Measurements from ENCODE around the gene PPP1R12A. TPM values are rescaled to one million over a fixed set of nuclear protein-coding genes. Genes with fewer than 3 reads are reported as not detected.
"Not testable (repeated sequence)": the region's sequence is repeated elsewhere in the genome, so short reads cannot be mapped to it uniquely, and the experiment has no call there.

Gene PPP1R12A
- total RNA-seq, 1 donor from 2014 or later: 89.8 TPM

DNA sequence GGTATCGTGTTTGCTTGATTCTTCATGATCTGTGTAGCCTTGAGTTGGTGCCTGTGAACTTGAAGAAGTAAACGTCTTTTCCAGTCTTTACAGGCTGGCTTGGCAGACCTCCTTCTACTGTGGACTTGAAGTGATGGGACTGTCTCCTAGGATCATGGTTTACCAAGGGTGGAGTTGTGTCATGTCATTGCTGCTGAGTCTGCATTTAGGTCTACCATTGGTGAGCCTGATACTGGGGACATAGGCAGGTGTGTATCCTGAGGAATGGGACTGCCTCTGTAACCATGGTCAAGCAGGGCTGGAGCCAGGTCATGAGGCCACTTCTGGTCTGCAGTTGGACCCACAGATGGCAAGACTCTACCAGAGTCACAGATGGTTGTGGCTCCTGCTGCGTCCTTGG, 20.7 kb upstream of the PPP1R12A start:
- no peak overlapping the region for H3K4me3 Mint-ChIP-seq (ENCODE audit: low read depth)

DNA sequence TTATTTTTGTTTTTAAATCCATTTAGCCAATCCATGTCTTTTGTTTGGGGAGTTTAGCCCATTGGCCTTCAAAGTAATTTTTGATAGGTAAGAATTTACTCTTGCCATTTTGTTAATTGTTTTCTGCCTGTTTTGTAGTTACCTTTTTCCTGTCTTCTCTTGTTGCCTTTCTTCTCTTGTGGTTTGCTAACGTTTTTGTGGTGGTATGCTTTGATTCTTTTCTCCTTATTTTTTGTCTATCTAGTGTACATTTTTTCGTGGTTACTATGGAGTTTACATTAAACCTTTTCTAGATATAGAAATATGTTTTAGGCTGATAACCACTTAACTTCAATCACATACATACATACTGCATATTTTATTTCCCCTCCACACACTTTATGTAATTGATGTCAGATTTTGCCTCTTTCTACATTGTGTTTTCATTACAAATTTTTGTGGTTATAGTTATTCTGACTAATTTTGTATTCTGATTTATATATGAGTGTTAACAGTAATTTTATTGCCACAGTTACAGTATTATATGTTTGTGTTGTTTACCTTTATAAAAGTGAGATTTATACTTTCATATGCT, 19.2 kb upstream of the PPP1R12A start:
- DNase-seq (ENCODE audit: low spot score): no peak
- Mint-ChIP-seq H3K4me1 (ENCODE audit: low read depth) (peaks cover 3% of the 10 kb centered on the region), H3K4me3 (ENCODE audit: low read depth) (no peak overlapping the region), H3K36me3 (ENCODE audit: low read depth) (no peaks in the 10 kb centered on the region), H3K27me3 (ENCODE audit: low read depth) (peaks cover 29% of the 10 kb centered on the region), H3K9me3 (peaks cover 7% of the 10 kb centered on the region), H3K27ac (no peak overlapping the region)
- intact Hi-C loops (cut with micrococcal nuclease): no loop called here

More for the DNA sequence above, 20.7 kb upstream of the PPP1R12A start:
- Mint-ChIP-seq H3K4me1 (ENCODE audit: low read depth) (peaks cover 3% of the 10 kb centered on the region), H3K9me3 (peaks cover 7% of the 10 kb centered on the region), H3K36me3 (ENCODE audit: low read depth) (no peaks in the 10 kb centered on the region), H3K27ac (no peak overlapping the region), H3K27me3 (ENCODE audit: low read depth) (peaks cover 29% of the 10 kb centered on the region)
- intact Hi-C loops (cut with micrococcal nuclease): no loop called here
- DNase-seq (ENCODE audit: low spot score): no peak

DNA sequence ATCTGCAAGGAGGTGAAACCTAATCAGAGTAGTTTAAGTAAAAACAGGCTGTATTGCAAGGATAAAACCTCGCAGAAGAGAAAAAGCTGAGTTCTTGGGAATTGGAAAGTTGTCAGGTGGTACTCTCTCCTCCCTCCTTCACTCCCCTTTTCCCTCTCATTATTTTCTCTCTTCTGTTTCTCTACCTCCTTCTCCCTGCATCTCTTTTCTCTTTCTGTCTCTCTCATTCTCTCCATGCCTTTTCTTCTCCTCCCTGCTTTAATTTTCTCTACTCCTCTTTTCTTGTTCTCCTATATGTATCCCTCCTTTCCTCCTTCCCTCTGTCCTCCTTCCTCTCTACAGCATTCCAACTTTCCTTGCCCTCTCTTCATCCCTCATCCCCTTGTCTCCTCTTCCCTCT, 14.2 kb upstream of the PPP1R12A start:
- intact Hi-C loops (cut with micrococcal nuclease): no loop called here
- no peak overlapping the region for H3K27ac Mint-ChIP-seq
- no peak for DNase-seq (ENCODE audit: low spot score)
- no peaks in the 10 kb centered on the region for H3K36me3 Mint-ChIP-seq (ENCODE audit: low read depth)
- no peak overlapping the region for H3K4me3 Mint-ChIP-seq (ENCODE audit: low read depth)
- H3K4me1 Mint-ChIP-seq (ENCODE audit: low read depth): peaks cover 1% of the 10 kb centered on the region
- peaks cover 29% of the 10 kb centered on the region for H3K27me3 Mint-ChIP-seq (ENCODE audit: low read depth)
- no peaks in the 10 kb centered on the region for H3K9me3 Mint-ChIP-seq

DNA sequence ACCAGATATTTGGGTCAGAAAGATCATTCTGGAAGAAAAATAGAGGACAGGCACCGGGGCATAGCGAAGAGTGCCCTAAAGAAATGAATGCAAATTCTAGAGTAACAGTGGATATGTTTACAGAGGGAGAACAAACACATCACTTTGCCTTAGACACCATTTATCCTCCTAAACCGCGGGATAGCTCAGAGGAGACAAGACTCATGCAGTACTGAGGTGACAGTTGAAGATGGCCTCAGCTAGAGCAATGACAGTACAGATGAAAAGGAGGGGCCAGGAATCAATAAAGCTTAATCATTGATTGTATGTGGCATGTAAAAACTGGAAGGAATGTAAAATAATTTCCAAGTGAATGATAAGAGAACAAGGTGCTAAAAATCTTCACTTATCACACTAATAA, 10.5 kb upstream of the PPP1R12A start:
- H3K4me1 Mint-ChIP-seq (ENCODE audit: low read depth): no peaks in the 10 kb centered on the region
- H3K9me3 Mint-ChIP-seq: no peaks in the 10 kb centered on the region
- no peak overlapping the region for H3K27ac Mint-ChIP-seq
- no peaks in the 10 kb centered on the region for H3K36me3 Mint-ChIP-seq (ENCODE audit: low read depth)
- intact Hi-C loops (cut with micrococcal nuclease): no loop called here
- H3K27me3 Mint-ChIP-seq (ENCODE audit: low read depth): peaks cover 13% of the 10 kb centered on the region
- H3K4me3 Mint-ChIP-seq (ENCODE audit: low read depth): no peak overlapping the region
- DNase-seq (ENCODE audit: low spot score): no peak

DNA sequence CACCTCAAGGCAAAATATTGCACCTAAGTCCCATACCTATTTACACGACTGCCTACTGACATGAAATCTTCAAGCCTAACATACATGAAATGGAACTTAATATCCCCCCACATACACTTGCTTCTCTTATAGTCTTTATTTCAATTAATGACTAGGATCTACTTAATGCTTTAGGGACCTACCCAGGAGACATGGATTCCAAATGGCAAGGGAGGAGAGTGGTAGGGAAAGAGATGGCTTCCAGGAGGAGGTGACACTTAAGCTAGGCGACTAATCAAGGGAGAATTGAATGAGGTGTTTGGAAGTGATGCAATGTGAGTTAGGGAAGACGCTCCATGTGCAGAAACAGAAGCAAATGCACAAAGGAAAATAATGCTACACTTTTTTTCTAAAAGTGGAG, 9.7 kb upstream of the PPP1R12A start:
- peaks cover 13% of the 10 kb centered on the region for H3K27me3 Mint-ChIP-seq (ENCODE audit: low read depth)
- H3K4me1 Mint-ChIP-seq (ENCODE audit: low read depth): no peaks in the 10 kb centered on the region
- DNase-seq (ENCODE audit: low spot score): no peak
- H3K27ac Mint-ChIP-seq: no peak overlapping the region
- H3K36me3 Mint-ChIP-seq (ENCODE audit: low read depth): no peaks in the 10 kb centered on the region
- H3K9me3 Mint-ChIP-seq: no peaks in the 10 kb centered on the region
- H3K4me3 Mint-ChIP-seq (ENCODE audit: low read depth): no peak overlapping the region
- intact Hi-C loops (cut with micrococcal nuclease): no loop called here

DNA sequence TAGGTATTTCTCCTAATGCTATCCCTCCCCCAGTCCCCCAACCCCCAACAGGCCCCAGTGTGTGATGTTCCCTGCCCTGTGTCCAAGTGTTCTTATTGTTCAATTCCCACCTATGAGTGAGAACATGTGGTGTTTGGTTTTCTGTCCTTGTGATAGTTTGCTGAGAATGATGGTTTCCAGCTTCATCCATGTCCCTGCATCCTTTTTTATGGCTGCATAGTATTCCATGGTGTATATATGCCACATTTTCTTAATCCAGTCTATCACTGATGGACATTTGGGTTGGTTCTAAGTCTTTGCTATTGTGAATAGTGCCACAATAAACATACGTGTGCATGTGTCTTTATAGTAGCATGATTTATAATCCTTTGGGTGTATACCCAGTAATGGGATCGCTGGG, 7.9 kb upstream of the PPP1R12A start:
- intact Hi-C loops (cut with micrococcal nuclease); H3K4me1 Mint-ChIP-seq (ENCODE audit: low read depth); DNase-seq (ENCODE audit: low spot score); H3K36me3 Mint-ChIP-seq (ENCODE audit: low read depth); H3K4me3 Mint-ChIP-seq (ENCODE audit: low read depth); H3K9me3 Mint-ChIP-seq; H3K27ac Mint-ChIP-seq: not testable (repeated sequence)
- H3K27me3 Mint-ChIP-seq (ENCODE audit: low read depth): peaks cover 12% of the 10 kb centered on the region

DNA sequence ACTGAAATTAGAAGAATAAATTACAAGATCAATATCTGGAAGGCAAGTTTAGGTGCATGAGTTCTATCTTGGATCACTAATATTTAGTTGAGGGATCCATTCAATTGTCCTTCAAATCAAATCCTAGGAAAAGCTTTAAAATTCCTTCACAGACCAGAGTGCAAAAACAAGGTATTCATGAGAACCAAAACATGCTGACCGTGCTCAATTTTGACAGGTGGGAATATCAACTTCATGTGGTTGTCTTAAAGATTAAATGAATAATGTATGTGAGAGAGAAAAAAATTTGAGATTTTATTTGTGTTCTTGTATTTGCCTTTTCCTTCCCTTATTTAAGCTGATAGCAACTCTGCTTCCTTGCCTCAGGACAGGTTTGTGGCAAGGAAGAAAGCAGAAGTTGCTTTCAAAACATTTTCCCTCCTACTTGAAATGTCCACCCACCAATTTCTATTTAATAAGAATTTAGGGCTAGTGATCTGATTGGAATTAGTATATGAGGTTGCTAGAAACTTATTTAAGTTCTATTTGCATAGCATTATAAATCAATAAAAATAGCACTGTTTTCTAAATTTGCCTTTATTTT, 4.9 kb upstream of the PPP1R12A start:
- Mint-ChIP-seq H3K4me1 (ENCODE audit: low read depth) (peaks cover 12% of the 10 kb centered on the region), H3K27me3 (ENCODE audit: low read depth) (peaks cover 7% of the 10 kb centered on the region), H3K36me3 (ENCODE audit: low read depth) (no peaks in the 10 kb centered on the region), H3K9me3 (no peaks in the 10 kb centered on the region), H3K4me3 (ENCODE audit: low read depth) (no peak overlapping the region), H3K27ac (no peak overlapping the region)
- intact Hi-C loops (cut with micrococcal nuclease): loop anchor here (10.0 kb wide), 1 partner anchor 245 kb away; the partner anchor contains the start of gene PAWR
- no peak for DNase-seq (ENCODE audit: low spot score)

DNA sequence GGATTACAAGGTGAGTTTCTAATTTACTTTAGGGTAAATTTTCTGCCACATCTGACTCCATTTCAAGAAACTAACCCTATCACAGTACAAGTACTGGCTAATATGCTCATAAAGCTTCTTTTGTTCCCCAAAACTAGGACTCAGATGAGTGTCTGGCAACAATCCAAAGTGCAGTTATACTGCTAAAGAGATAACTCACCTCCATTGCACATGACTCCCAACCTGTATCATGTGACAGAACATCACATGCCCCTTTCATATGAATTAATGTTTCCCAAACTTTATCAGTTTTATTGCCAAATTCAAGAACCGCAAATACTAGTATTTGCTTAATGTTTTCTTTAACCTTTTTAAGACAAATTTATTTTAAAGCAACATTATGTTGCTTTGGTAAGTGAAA, 3.9 kb upstream of the PPP1R12A start:
- H3K9me3 Mint-ChIP-seq: no peaks in the 10 kb centered on the region
- intact Hi-C loops (cut with micrococcal nuclease): loop anchor here (10.0 kb wide), 1 partner anchor 244 kb away; the partner anchor contains the start of gene PAWR
- H3K36me3 Mint-ChIP-seq (ENCODE audit: low read depth): no peaks in the 10 kb centered on the region
- H3K4me3 Mint-ChIP-seq (ENCODE audit: low read depth): no peak overlapping the region
- H3K27ac Mint-ChIP-seq: no peak overlapping the region
- peaks cover 12% of the 10 kb centered on the region for H3K4me1 Mint-ChIP-seq (ENCODE audit: low read depth)
- no peak for DNase-seq (ENCODE audit: low spot score)
- H3K27me3 Mint-ChIP-seq (ENCODE audit: low read depth): no peaks in the 10 kb centered on the region

DNA sequence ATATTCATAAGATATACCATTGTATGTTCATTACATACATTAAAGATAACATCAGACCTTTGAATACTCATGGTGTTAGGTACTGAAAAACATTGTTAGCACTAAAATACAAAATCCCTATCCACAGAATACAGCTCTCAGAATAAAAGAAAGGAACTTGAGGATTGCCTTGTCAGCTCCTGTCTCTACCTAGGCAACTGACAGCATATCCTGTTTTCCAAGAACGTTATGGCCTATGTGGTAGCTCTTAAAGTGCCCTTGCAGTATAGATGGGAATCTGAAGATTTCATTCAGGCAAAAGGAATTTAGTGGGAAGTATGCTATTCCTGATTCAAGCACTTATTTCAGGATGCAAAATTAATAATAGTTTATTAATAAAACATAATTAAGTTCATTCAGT, 1.8 kb upstream of the PPP1R12A start:
- Mint-ChIP-seq H3K9me3 (no peaks in the 10 kb centered on the region), H3K4me3 (ENCODE audit: low read depth) (peak overlapping the region; percentile 92), H3K27ac (no peak overlapping the region), H3K36me3 (ENCODE audit: low read depth) (peaks cover 3% of the 10 kb centered on the region), H3K4me1 (ENCODE audit: low read depth) (peaks cover 24% of the 10 kb centered on the region), H3K27me3 (ENCODE audit: low read depth) (no peaks in the 10 kb centered on the region)
- no peak for DNase-seq (ENCODE audit: low spot score)
- intact Hi-C loops (cut with micrococcal nuclease): loop anchor here (10.0 kb wide), 1 partner anchor 242 kb away; the partner anchor contains the start of gene PAWR

DNA sequence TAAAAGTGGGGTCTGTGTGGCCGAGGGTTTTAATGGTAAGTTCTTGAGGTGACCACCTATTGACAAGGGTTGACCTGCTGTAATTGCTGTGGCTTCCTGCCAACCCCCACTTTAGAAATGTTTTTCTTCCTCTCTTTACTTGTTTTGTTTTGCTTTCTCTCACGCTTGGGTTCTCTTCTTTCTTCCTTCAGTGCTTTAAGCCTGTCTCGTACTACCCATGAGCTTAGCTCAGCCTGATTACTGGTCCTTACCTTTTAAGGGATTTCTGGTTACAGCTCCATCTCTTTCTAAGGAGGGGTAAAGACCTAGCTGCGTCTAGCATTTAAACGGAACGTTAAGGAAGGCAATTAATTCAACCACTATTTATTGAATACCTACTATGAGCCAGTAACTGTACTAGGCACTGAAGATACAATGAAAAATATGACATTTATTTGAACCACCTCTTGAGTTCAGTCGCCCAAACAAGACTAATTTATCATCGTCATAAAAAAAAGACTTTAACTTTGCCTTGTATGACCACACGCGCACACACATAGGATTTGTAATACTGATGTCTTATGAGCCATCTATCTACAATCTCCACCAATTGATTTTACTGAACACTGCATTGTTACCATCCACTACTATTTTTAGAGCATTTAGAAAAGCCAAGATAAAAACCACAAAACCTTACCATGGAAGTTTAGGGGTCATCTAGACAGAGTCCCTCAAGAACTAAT, 888 bp upstream of the PPP1R12A start:
- Mint-ChIP-seq H3K27me3 (ENCODE audit: low read depth) (no peaks in the 10 kb centered on the region), H3K36me3 (ENCODE audit: low read depth) (peaks cover 3% of the 10 kb centered on the region), H3K27ac (peak overlapping the region; percentile 91), H3K9me3 (no peaks in the 10 kb centered on the region), H3K4me1 (ENCODE audit: low read depth) (peaks cover 26% of the 10 kb centered on the region), H3K4me3 (ENCODE audit: low read depth) (peak overlapping the region; percentile 92)
- intact Hi-C loops (cut with micrococcal nuclease): loop anchor here (1.0 to 10.0 kb wide), 5 partner anchors 8 to 251 kb away; partner anchors contain the start of gene PAWR
- no peak for DNase-seq (ENCODE audit: low spot score)

DNA sequence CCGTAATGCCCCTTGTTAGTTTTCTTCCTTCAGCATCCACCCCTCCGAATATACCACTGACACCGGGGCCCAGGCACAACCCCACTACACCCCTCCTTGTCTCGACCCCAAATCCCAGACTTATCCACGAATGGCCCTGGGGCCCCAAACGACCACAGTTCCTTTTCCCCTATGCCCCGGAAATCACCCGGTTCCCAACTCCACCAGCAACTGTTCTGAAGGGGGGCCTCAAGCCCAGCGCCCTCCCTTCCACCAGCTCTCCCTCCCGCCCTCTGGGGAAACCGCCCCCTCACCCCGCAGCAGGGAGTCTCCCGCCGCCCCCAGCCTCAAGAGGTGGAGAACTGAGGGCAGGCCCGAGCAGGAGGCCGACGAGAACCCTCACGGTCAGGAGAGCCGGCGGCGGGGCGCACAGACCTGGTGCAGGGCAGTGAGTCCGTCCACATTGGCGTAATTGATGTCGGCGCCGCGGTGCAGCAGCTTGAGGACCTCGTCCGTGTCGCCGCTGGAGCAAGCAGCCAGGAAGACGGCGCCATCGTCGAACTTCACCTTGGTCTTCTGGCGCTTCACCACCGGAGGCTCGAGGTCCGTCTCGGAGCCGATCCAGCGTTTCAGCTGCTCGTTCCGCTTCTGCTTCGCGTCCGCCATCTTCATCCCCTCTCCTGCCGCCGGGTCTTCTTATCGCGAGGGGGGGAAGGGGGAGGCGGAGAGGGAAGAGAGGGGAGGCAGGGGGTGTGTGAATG, 446 bp downstream of the PPP1R12A start:
- H3K27ac Mint-ChIP-seq: peak overlapping the region; percentile 91
- H3K4me3 Mint-ChIP-seq (ENCODE audit: low read depth): peak overlapping the region; percentile 92
- H3K27me3 Mint-ChIP-seq (ENCODE audit: low read depth): no peaks in the 10 kb centered on the region

DNA sequence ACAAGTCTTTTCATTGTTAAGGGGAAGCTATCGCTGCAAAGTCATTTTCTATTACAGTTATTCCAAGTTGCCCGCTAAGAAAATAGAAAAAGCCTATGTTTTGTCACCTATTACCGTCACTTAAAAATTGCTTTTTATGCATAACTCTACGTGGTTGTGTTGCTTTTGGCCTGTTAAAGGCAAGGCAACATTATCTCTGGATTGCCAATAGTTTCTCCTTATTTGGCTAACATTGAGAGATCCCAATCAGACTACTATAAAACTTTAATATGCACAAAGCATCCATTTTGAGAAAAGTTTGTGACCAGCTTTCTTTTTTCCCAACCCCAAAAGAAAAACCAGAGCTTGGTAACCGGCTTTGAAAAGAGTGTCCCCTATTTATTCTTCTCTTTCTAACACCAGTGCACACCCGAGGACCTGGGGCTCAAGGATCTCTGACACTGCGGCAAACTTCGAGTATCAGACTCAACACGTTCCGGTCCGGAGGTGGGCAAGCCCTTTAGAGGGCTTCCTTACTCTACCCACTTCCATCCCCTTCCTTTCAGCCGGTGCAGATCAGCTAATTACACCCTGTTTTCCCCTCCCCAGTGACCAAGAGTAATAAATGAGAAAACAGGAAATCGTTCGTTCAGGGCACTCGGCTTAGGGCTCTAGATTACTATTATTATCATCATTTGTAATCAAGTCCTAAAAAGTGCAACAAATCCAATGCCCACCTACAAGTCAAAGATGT, 1.2 kb downstream of the PPP1R12A start:
- Mint-ChIP-seq H3K27me3 (ENCODE audit: low read depth) (no peaks in the 10 kb centered on the region), H3K4me1 (ENCODE audit: low read depth) (peaks cover 39% of the 10 kb centered on the region), H3K36me3 (ENCODE audit: low read depth) (peaks cover 8% of the 10 kb centered on the region), H3K4me3 (ENCODE audit: low read depth) (peak overlapping the region; percentile 92), H3K9me3 (no peaks in the 10 kb centered on the region), H3K27ac (peak overlapping the region; percentile 91)
- DNase-seq (ENCODE audit: low spot score): no peak
- intact Hi-C loops (cut with micrococcal nuclease): loop anchor here (2.0 to 10.0 kb wide), 4 partner anchors 47 to 253 kb away; partner anchors contain the start of gene PAWR

More for the DNA sequence above, 446 bp downstream of the PPP1R12A start:
- Mint-ChIP-seq H3K36me3 (ENCODE audit: low read depth) (peaks cover 8% of the 10 kb centered on the region), H3K4me1 (ENCODE audit: low read depth) (peaks cover 33% of the 10 kb centered on the region), H3K9me3 (no peaks in the 10 kb centered on the region)
- peak; percentile 38 for DNase-seq (ENCODE audit: low spot score)
- intact Hi-C loops (cut with micrococcal nuclease): loop anchor here (1.0 to 10.0 kb wide), 5 partner anchors 7 to 252 kb away; partner anchors contain the start of gene PAWR
